K562 treated with DMSO at 1 percent for 12 hours (cell line): ENCODE data around the gene RPF1. TPM values are rescaled to one million over a fixed set of nuclear protein-coding genes. Genes with fewer than 3 reads are reported as not detected.

Experiments used
- total RNA-seq: library from RNA; unstranded; fragments of 300-600 nt; gene quantifications from 2 replicates; pipeline ENCODE4 v1.2.3, GENCODE V29; 2022; ENCODE audit not compliant: insufficient read depth

RPF1 gene, protein sequence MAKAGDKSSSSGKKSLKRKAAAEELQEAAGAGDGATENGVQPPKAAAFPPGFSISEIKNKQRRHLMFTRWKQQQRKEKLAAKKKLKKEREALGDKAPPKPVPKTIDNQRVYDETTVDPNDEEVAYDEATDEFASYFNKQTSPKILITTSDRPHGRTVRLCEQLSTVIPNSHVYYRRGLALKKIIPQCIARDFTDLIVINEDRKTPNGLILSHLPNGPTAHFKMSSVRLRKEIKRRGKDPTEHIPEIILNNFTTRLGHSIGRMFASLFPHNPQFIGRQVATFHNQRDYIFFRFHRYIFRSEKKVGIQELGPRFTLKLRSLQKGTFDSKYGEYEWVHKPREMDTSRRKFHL
- 37.5 and 53.3 TPM in 2 replicates for total RNA-seq

DNA sequence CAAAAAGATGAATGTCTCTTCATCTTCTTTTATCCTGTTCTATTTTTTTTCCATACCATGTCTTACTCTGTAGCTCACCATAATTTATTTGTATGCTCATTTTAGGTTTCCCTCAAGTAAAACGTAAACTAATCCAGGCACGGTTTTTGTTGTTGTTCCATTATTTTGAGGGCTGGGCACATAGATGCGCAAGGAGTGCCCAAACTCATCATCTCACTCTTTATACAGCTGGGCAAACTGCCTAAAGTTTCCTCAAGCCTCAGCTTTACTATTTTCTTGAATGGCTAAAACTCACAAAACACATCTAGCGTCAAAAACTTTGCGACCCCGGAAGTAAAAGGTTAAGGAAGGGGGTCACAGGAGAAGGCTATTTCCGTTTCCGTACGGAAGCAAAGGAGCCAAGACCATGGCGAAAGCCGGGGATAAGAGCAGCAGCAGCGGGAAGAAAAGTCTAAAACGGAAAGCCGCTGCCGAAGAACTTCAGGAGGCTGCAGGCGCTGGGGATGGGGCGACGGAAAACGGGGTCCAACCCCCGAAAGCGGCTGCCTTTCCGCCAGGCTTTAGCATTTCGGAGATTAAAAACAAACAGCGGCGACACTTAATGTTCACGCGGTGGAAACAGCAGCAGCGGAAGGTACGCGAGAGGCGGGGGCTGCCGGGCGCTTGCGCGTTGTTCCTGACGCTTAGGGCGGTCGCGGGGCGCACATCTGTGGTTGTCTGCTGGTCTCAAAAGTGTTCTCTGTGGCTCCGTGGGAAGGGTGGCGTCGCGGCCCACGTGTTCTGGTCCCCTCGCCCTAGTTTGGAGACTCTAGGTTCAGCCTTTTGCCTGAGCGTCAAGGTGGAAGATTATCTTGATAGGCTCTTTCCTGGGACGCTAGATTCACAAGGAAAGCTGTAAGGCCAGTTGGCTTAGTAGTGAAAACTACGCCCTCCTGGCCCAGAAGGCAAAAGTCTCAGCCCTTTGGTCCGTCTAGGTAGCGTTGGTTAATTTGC lies at the start of gene RPF1:
Gene RPF1 (plus strand): TSS at position 391 of the 993 bp plus-strand sequence. CDS start 16 bp downstream, at position 407.

DNA sequence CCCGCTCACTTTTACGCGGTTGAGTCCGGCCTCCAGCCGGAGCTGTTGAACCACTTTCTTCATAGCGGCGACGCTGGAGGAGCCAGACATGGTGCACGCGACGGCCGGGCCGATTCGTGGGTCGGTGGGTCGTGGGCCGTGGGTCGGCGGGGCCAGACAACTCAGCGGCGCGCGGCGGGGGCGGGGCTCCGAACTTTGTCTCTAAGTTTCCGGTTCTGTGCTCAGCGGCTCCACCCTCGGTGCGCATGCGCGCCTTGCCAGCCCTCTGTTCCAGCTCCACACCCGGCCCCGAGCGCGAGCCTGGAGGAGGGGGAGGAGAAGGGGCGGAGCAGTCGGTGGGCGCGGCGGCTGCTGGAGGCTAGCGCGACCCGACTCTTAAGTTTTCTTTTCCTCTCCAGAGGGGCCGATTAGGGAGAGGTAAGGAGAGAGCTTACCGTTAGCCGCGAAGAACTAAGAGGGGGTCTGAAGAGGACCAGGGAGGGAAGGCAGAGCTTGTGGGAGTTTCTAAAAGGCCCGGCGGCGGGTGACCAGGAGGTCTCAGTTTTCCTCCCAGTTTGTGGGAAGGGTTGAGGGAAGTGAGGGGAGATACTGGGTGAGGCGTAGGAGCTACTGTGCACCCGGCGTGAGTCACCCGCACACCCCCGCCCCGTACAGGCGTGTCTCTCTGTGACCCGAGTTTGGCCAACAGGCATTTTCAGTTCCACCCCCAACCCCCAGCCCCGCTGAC lies 27.1 kb downstream of the RPF1 start, which contains the start of the genes GNG5 and SPATA1:
Gene GNG5 (minus strand): TSS at position 580 of the 727 bp plus-strand sequence. CDS start 490 bp downstream, at position 90.
Gene SPATA1 (plus strand): TSS at position 385 of the 727 bp plus-strand sequence. CDS start 9,974 bp downstream, outside the sequence.

Other genes with a start within 250 kb of the RPF1 start
- gene SAMD13, start 177.6 kb upstream of the RPF1 start, total RNA-seq = 0.86 TPM in 1 of 2 replicates, not detected in the other
- gene DNASE2B, start 80.8 kb upstream of the RPF1 start, total RNA-seq = not detected in 2 replicates
- not detected in 2 replicates for gene SPATA1, start 27.1 kb downstream of the RPF1 start, total RNA-seq
- gene GNG5, start 27.3 kb downstream of the RPF1 start, total RNA-seq = 179 and 244 TPM in 2 replicates
- 6.4 and 14.4 TPM in 2 replicates for gene CTBS, start 95.2 kb downstream of the RPF1 start, total RNA-seq
- gene SSX2IP, start 211.2 kb downstream of the RPF1 start, total RNA-seq = 14.4 and 38.3 TPM in 2 replicates